Retinal pigment epithelial cell (primary cell): ENCODE data around the gene AMOT.

Source experiments
- DNase-seq: peaks from one replicate; pipeline ENCODE4 v3.0.0-alpha.2; 2010; ENCODE audit warnings: low read depth
- H3K4me3 ChIP-seq: 2 replicates; pipeline ENCODE4 v1.5.1; 2011; ENCODE audit warnings: mild to moderate bottlenecking, low read length, control low read depth, moderate library complexity
- CTCF ChIP-seq: conservative IDR thresholded peaks from 2 replicates; pipeline ENCODE4 v1.5.1; 2011; ENCODE audit warnings: low read depth, low read length, control low read depth, inconsistent platforms

The AMOT gene

GRCh38 chrX:112761242-112762207, 79.1 kb downstream of the AMOT start:
- H3K4me3 ChIP-seq: no peak overlapping the region
- no peak for TF ChIP-seq CTCF
- DNase-seq: no peak

GRCh38 chrX:112760697-112761096, 79.9 kb downstream of the AMOT start:
- no peak overlapping the region for H3K4me3 ChIP-seq
- TF ChIP-seq CTCF: no peak
- no peak for DNase-seq

GRCh38 chrX:112759966-112760365, 80.7 kb downstream of the AMOT start:
- no peak for TF ChIP-seq CTCF
- DNase-seq: no peak

GRCh38 chrX:112759512-112759911, 81.1 kb downstream of the AMOT start:
- H3K4me3 ChIP-seq: no peak overlapping the region
- DNase-seq: no peak
- no peak for TF ChIP-seq CTCF

More at GRCh38 chrX:112759966-112760365, 80.7 kb downstream of the AMOT start:
- no peak overlapping the region for H3K4me3 ChIP-seq

GRCh38 chrX:112757946-112758345, 82.7 kb downstream of the AMOT start:
- no peak for DNase-seq
- no peak for TF ChIP-seq CTCF
- H3K4me3 ChIP-seq: no peak overlapping the region

- TF ChIP-seq CTCF: no peak
Observed at GRCh38 chrX:112753116-112753515, 87.5 kb downstream of the AMOT start.

GRCh38 chrX:112751076-112751475, 89.6 kb downstream of the AMOT start:
- no peak for DNase-seq
- no peak for TF ChIP-seq CTCF

More at GRCh38 chrX:112753116-112753515, 87.5 kb downstream of the AMOT start:
- H3K4me3 ChIP-seq: no peak overlapping the region
- DNase-seq: no peak

More at GRCh38 chrX:112751076-112751475, 89.6 kb downstream of the AMOT start:
- H3K4me3 ChIP-seq: no peak overlapping the region
